MM.1S (cell line): ENCODE results near the gene CDC45.

Source experiments
- DNase-seq: peaks from one replicate; pipeline ENCODE4 v3.0.0-alpha.2; 2015
- H2AFZ ChIP-seq: fragments of 300-600 bp; sonication (generic); 2 replicates; pipeline ENCODE4 v1.6.0; 2016; ENCODE audit warnings: antibody characterized with exemption, low read length
- H3F3A ChIP-seq: fragments of 300-600 bp; sonication (generic); 2 replicates; pipeline ENCODE4 v1.6.1; 2016; ENCODE audit warnings: mild to moderate bottlenecking, antibody characterized with exemption, low read length, moderate library complexity, mixed read lengths; ENCODE audit not compliant: insufficient read depth
- H3K27ac ChIP-seq: fragments of 300-600 bp; sonication (generic); 2 replicates; pipeline ENCODE4 v1.5.1; 2016; ENCODE audit warnings: mild to moderate bottlenecking, low read length
- H3K27me3 ChIP-seq: fragments of 300-600 bp; sonication (generic); replicated peaks from 2 replicates; pipeline ENCODE4 v1.6.0; 2016; ENCODE audit warnings: low read length; ENCODE audit not compliant: insufficient read depth
- H3K36me3 ChIP-seq: fragments of 300-600 bp; sonication (generic); replicated peaks from 2 replicates; pipeline ENCODE4 v1.6.1; 2016; ENCODE audit warnings: mild to moderate bottlenecking, low read length, mixed read lengths; ENCODE audit not compliant: insufficient read depth
- H3K4me1 ChIP-seq: fragments of 300-600 bp; sonication (generic); 2 replicates; pipeline ENCODE4 v1.6.1; 2016; ENCODE audit warnings: low read length, mixed read lengths
- H3K4me2 ChIP-seq: fragments of 300-600 bp; sonication (generic); 2 replicates; pipeline ENCODE4 v1.6.0; 2016; ENCODE audit warnings: low read depth, low read length
- H3K4me3 ChIP-seq: fragments of 300-600 bp; sonication (generic); 2 replicates; pipeline ENCODE4 v1.5.1; 2016; ENCODE audit warnings: low read length, mixed read lengths
- H3K79me2 ChIP-seq: fragments of 300-600 bp; sonication (generic); 2 replicates; pipeline ENCODE4 v1.6.1; 2016; ENCODE audit warnings: mixed run types, low read length, mixed read lengths
- H3K9ac ChIP-seq: fragments of 300-600 bp; sonication (generic); 2 replicates; pipeline ENCODE4 v1.6.1; 2016; ENCODE audit warnings: low read length, mixed read lengths
- H3K9me2 ChIP-seq: fragments of 300-600 bp; sonication (generic); replicated peaks from 2 replicates; pipeline ENCODE4 v1.6.1; 2016; ENCODE audit warnings: mild to moderate bottlenecking, low read length, mixed read lengths; ENCODE audit not compliant: insufficient read depth
- H3K9me3 ChIP-seq: fragments of 300-600 bp; sonication (generic); replicated peaks from 2 replicates; pipeline ENCODE4 v1.6.1; 2016; ENCODE audit warnings: mild to moderate bottlenecking, low read length, mixed read lengths; ENCODE audit not compliant: insufficient read depth
- H4K20me1 ChIP-seq: fragments of 300-600 bp; sonication (generic); 2 replicates; pipeline ENCODE4 v1.6.1; 2016; ENCODE audit warnings: mild to moderate bottlenecking, low read length, moderate library complexity, mixed read lengths; ENCODE audit not compliant: insufficient read depth
- CTCF ChIP-seq: fragments of 300-600 bp; sonication (generic); IDR thresholded peaks from 2 replicates; pipeline ENCODE4 v1.5.1; 2016; ENCODE audit warnings: antibody characterized with exemption, low read length, mixed read lengths
- EZH2 ChIP-seq: fragments of 300-600 bp; sonication (generic); optimal IDR thresholded peaks from 2 replicates; pipeline ENCODE3; 2017; ENCODE audit warnings: low read depth, mild to moderate bottlenecking, antibody characterized with exemption, low read length, mixed read lengths
- EZH2phosphoT487 ChIP-seq: fragments of 300-600 bp; sonication (generic); IDR thresholded peaks from 2 replicates; pipeline ENCODE4 v1.6.1; 2018; ENCODE audit warnings: antibody characterized with exemption, low read length

The CDC45 gene

DNA sequence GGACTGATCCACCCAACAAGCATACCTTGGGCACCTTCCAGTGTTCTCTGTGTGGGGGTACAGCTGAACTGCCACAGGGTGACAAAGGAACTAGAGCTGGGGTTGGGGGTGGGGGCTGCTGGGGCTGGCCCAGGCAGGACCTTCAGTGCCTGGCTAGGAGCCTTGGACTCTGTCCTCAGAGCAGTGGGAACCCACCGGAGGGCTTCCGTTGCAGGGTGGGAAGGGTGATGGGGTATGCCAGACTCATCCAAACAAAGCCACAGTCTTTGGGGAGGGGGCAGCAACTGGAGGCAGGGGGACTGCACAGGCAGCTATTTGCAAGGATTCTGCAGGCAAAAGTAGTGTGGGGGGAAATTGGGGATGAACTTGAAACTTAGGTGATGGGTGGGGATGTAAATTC, 80.2 kb downstream of the CDC45 start:
- H3K9me3 ChIP-seq = no peaks in the 10 kb centered on the region
- H3K9ac ChIP-seq = no peak overlapping the region
- H3K4me3 ChIP-seq = no peak overlapping the region

DNA sequence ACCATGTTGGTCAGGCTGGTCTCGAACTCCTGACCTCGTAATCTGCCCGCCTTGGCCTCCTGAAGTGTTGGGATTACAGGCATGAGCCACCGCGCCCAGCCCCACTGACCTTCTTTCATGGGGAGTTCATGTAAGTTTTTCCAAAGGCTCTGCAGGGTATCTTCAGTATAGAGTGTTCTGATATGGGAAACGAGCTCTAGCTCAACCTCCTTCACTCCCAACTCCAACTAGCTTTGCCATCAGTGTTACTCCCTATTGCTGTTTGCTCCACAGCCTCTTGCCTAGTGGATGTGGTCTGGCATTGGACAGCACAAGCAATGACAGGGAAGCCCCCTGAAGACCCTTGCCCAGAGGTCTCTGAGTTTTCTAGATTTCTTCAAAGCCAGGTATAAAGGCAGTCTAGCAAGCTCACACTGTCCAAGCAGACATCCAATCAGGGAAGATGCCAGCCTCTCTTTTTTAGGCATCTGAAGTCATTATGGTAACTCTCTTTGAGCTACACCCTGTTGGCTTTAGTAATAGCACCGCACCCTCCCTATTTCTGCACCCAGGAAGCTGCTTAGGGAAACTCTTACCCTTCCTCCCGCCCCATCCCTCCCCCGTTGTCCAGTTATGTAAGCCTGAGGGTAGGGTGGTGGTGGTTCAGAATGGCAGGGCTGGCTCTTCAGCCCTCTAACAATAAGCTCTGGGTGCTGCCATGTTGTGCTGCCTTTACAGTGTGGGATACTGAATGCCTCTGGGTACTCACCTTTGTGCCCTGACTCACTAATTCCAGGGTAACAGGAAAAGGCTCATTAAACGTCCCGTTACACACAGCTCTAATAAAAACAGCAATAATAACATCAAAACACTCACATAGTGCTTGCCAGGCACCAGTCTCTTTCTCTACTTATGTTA, 85.9 kb downstream of the CDC45 start:
- Histone ChIP-seq H3K9ac (no peak overlapping the region), H3K27me3 (no peaks in the 10 kb centered on the region), H3K4me2 (no peak overlapping the region), H3K9me3 (no peaks in the 10 kb centered on the region), H3K4me3 (no peak overlapping the region), H3K79me2 (no peaks in the 10 kb centered on the region), H4K20me1 (no peaks in the 10 kb centered on the region), H2AFZ (no peak overlapping the region), H3K4me1 (no peaks in the 10 kb centered on the region), H3K27ac (no peak overlapping the region), H3K9me2 (no peaks in the 10 kb centered on the region), H3F3A (no peaks in the 10 kb centered on the region), H3K36me3 (no peaks in the 10 kb centered on the region)
- TF ChIP-seq EZH2phosphoT487 (no peak), CTCF (no peak)
- no peak for DNase-seq

More for the DNA sequence above, 80.2 kb downstream of the CDC45 start:
- Histone ChIP-seq H3K4me2 (no peak overlapping the region), H3K27me3 (no peaks in the 10 kb centered on the region), H3K9me2 (no peaks in the 10 kb centered on the region), H3K27ac (no peak overlapping the region), H3K36me3 (no peaks in the 10 kb centered on the region), H2AFZ (no peak overlapping the region), H3F3A (no peaks in the 10 kb centered on the region), H3K4me1 (no peaks in the 10 kb centered on the region), H4K20me1 (no peaks in the 10 kb centered on the region), H3K79me2 (no peaks in the 10 kb centered on the region)
- no peak for DNase-seq
- TF ChIP-seq EZH2 (no peak), CTCF (no peak), EZH2phosphoT487 (no peak)

- H3K9me2 ChIP-seq = no peaks in the 10 kb centered on the region
- H2AFZ ChIP-seq = no peak overlapping the region
- no peaks in the 10 kb centered on the region for H4K20me1 ChIP-seq
- no peak overlapping the region for H3K4me3 ChIP-seq
- H3K79me2 ChIP-seq = no peaks in the 10 kb centered on the region
- H3K9ac ChIP-seq = no peak overlapping the region
- no peak for DNase-seq
- H3K36me3 ChIP-seq = no peaks in the 10 kb centered on the region
- no peaks in the 10 kb centered on the region for H3K4me1 ChIP-seq
- H3K27me3 ChIP-seq = no peaks in the 10 kb centered on the region
- no peaks in the 10 kb centered on the region for H3F3A ChIP-seq
- no peaks in the 10 kb centered on the region for H3K9me3 ChIP-seq
- no peak overlapping the region for H3K4me2 ChIP-seq
- TF ChIP-seq EZH2phosphoT487 (no peak), EZH2 (no peak), CTCF (no peak)
- H3K27ac ChIP-seq = no peak overlapping the region
These were observed 86.8 kb downstream of the CDC45 start for GRCh38 chr22:19566279-19567156.
